8988T (cell line): Measurements from ENCODE around the gene FMN1.
"Not testable (repeated sequence)": the region's sequence is repeated elsewhere in the genome, so short reads cannot be mapped to it uniquely, and the experiment has no call there.

Experiments
- DNase-seq: peaks from one replicate; pipeline ENCODE4 v3.0.0; 2011

The FMN1 gene

GRCh38 chr15:32956006-32956405 lies 238.5 kb downstream of the FMN1 start:
- no peak for DNase-seq

GRCh38 chr15:32953533-32953910 lies 241.0 kb downstream of the FMN1 start:
- DNase-seq, result no peak

GRCh38 chr15:32952901-32953532 lies 241.5 kb downstream of the FMN1 start:
- DNase-seq, result no peak

- no peak for DNase-seq
Observed at GRCh38 chr15:32951736-32952464, 242.6 kb downstream of the FMN1 start.

GRCh38 chr15:32950051-32950450 lies 244.5 kb downstream of the FMN1 start:
- not testable (repeated sequence) for DNase-seq

GRCh38 chr15:32946210-32946609 lies 248.3 kb downstream of the FMN1 start:
- no peak for DNase-seq

GRCh38 chr15:32944431-32944830 lies 250.1 kb downstream of the FMN1 start:
- no peak for DNase-seq

GRCh38 chr15:32943711-32944110 lies 250.8 kb downstream of the FMN1 start:
- no peak for DNase-seq

- DNase-seq, result no peak
Observed at GRCh38 chr15:32942401-32942841, 252.1 kb downstream of the FMN1 start.

GRCh38 chr15:32941823-32942222 lies 252.7 kb downstream of the FMN1 start:
- DNase-seq, result no peak

- DNase-seq, result no peak
Observed at GRCh38 chr15:32936976-32937375, 257.5 kb downstream of the FMN1 start.

- DNase-seq, result no peak
Observed at GRCh38 chr15:32936283-32936918, 258.1 kb downstream of the FMN1 start.

GRCh38 chr15:32935139-32935538 lies 259.4 kb downstream of the FMN1 start:
- no peak for DNase-seq

GRCh38 chr15:32933236-32933635 lies 261.3 kb downstream of the FMN1 start:
- no peak for DNase-seq

GRCh38 chr15:32928876-32929275 lies 265.6 kb downstream of the FMN1 start:
- no peak for DNase-seq

- no peak for DNase-seq
Observed at GRCh38 chr15:32927124-32927523, 267.4 kb downstream of the FMN1 start.

GRCh38 chr15:32923176-32923575 lies 271.3 kb downstream of the FMN1 start:
- no peak for DNase-seq

- DNase-seq, result no peak
Observed at GRCh38 chr15:32922541-32922940, 272.0 kb downstream of the FMN1 start.

GRCh38 chr15:32919749-32920414 lies 274.6 kb downstream of the FMN1 start:
- no peak for DNase-seq

- DNase-seq, result no peak
Observed at GRCh38 chr15:32918547-32918946, 276.0 kb downstream of the FMN1 start.

- DNase-seq, result no peak
Observed at GRCh38 chr15:32910839-32911238, 283.7 kb downstream of the FMN1 start.

- DNase-seq, result no peak
Observed at GRCh38 chr15:32909431-32909830, 285.1 kb downstream of the FMN1 start.

- DNase-seq, result no peak
Observed at GRCh38 chr15:32908872-32909271, 285.6 kb downstream of the FMN1 start.
